Astrocyte of the hippocampus (primary cell): ENCODE data around the gene E4F1.

ENCODE experiments used
- DNase-seq: peaks from one replicate; pipeline ENCODE4 v3.0.0; 2011; ENCODE audit warnings: low read depth, low spot score

Gene E4F1

DNA sequence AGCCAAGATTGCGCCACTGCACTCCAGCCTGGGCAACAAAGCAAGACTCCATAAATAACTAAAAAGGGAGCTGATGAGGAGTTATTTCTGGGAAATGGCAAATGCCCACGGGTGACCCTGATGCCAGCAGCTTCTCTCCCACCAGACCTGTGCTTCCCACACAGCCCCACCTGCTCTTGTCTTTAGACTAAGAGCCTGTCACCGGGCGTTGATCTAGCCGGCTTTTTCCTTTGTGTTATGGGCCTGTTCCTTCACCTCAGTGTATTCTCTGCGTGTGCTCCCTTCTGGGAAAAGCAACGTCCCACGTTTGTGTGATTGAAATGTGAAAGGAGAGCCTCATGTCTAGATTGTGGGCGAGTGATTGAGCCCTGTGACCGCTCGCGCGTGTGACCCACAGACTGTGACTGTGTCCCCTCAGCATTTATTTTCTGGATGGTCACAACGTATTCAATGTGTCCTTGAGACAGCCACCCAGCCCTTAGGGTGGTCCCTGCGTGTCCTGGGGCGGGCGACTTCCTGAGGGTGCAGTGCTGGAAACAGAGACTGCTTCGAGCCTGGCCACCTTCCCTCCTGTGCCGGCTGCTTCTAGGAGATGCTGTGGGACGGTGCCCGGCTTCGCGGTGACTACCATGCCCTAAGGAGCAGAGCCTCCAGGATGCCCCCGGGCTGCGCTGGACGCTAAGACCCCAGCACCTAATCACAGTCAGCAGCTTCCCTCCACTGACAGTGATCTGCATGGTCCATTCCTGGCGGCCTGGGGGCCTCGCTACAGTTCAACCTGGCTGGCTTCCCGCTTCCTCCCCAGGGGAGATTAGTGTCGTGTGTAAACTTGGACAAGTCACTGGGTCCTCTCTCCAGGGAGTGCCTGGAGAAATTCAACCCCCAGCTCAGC is 52.3 kb downstream of the E4F1 start:
- DNase-seq = no peak

DNA sequence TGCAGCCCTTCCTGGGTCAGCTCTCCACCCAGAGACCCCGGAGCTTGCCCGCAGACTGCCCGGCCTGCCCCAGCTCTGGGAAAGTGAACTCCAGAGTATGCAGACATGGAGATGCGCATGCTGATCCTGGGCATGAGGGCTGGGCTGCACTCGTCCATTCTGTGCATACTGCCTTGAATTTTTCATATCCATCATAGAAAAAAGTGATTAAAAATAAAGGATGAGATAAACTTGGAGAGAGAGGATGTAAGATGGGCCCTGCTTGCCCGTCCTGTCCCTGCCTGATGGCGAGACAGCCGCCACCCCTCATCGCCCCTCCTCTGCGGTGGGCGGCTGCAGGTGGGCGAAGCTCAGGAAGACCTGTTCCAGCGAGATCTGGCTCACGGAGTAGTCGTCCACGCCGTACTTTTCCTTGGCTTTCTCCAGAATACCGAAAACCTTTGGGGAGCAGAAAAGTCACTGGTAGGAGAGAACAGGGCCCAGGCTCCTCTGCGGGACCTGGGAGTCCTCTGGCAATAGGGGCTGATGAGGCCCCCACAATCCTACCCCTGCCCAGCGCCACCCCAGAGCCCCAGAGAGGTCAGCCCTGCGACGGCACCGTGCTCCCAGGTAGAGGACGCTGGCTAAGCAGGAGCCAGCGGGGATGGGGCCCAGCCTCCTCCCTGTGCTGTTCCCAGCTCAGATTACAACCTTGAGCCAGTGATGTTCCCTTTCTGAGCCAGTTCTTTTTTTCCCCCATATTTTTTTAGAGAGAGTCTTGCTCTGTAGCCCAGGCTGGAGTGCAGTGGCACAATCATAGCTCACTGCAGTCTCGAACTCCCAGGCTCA is 53.2 kb downstream of the E4F1 start:
- DNase-seq = no peak

DNA sequence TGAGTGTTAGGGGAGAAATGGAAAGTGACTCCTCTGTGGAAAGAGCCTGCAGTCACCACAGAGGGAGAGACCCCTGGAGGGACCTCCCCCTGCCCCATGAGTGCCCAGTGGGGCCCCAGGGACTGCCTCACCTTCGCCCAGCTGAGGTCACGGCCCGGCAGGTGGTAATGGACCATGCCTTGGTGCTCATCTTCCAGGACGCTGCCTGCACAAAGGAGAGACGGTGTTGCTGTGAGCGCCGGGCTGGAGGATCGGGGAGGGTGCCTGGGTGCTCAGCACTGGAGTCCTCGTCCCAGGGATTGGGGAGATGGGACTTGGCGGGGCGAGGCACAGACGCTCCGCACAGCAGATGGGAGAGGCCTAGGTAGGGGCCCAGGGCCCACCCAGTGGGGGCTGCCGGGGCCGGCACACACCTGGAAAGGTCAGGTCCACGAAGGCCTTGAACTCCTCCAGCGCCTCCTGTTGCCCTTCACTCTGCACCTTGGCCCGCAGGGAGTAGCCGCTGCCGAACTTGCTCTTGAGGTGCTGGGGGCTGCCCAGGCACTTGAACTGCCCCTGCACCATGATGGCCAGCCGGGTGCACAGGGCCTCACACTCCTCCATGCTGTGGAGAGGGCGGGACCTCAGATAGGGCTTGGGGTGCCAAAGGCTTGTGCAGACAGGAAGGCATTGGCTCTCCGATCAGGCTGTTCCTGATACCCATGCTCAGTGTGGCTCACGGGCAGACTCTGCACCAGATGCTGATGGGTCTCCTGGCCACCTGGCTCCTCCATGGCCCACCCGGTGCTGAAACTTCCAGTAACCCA is 54.3 kb downstream of the E4F1 start:
- DNase-seq = no peak

GRCh38 chr16:2278272-2278608 is 54.8 kb downstream of the E4F1 start:
- DNase-seq = no peak

DNA sequence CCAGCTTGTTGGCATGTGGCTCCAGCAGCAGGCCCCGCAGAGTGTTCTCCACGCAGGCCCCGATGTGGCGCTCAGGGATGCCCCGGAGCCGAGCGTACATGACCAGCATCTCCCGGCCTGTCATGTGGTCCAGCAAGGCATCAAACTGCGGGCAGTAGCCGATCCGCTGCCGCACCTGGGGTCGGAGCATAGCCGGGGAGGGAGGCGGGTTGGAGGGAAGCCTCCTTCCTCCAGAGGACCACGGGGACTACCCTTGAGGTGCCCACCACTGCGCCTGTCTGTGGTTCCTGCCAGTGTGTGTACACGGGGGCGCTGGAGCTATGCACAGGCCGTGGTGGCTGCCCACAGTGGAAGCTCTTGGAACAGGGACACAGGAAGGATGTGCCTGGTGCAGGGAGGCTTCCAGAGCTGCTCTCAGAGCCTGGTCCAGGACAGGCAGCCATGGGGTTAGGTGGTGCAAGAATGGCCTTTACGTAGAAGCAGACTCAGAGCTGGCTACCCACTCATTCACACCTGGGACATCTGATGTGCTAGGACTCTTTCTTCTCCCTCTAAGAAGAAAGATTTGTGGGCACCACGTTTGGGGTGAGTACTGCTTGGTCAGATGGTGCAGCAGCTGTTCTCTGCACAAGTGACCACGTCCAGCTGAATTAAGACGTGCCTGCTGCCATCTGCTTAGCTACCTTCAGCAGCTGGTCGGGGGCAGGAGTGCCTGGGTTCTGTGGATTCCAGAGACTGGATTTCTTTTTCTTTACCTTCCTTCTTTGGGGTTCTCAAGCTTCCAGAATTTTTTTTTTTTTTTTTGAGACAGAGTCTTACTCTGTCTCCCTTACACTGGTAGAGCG is 55.8 kb downstream of the E4F1 start:
- DNase-seq = no peak

- no peak for DNase-seq
Measured at GRCh38 chr16:2280461-2280860, 57.1 kb downstream of the E4F1 start.

DNA sequence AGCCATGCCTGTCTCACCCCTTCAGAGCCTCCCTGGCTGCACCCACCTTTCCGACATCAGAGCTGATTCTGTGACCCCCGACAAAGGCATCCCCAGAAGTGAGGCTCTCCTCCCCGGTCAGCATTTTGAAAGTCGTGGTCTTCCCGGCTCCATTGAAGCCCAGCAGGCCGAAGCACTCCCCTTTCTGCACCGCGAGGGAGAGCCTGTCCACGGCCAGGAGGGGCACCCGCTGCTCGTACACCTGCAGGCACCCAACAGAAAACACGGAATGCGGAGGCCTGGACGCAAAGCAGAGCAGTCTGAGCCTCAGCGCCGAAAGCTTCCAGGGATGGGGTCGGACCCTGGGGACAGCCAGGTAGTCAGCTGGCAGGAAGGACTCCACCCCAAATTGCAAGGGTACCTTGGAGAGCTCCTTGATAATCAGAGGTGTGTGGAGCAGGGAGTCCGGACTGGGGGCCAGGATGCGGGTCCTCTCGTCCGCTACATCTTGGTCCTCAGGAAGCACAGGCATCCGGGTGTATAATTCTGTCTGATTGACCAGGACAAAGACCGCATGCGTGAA is 57.7 kb downstream of the E4F1 start:
- no peak for DNase-seq

DNA sequence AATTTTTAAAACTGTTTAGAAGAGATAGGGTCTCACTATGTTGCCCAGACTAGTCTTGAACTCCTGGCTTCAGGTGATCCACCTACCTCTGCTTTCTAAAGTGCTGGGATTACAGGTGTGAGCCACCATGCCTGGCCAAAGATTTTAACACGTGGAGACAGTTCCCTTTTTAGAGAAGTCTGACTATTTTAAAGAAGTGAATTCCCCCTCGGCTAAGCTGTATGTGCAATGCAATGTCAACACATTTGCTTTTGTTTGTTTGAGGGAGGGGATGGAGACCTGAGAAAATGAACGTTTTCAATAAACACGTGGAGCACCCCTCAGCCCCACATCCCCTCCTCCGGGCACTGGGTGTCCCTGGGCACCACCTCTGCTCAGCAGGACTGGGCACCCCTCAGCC is 58.9 kb downstream of the E4F1 start:
- DNase-seq = no peak

DNA sequence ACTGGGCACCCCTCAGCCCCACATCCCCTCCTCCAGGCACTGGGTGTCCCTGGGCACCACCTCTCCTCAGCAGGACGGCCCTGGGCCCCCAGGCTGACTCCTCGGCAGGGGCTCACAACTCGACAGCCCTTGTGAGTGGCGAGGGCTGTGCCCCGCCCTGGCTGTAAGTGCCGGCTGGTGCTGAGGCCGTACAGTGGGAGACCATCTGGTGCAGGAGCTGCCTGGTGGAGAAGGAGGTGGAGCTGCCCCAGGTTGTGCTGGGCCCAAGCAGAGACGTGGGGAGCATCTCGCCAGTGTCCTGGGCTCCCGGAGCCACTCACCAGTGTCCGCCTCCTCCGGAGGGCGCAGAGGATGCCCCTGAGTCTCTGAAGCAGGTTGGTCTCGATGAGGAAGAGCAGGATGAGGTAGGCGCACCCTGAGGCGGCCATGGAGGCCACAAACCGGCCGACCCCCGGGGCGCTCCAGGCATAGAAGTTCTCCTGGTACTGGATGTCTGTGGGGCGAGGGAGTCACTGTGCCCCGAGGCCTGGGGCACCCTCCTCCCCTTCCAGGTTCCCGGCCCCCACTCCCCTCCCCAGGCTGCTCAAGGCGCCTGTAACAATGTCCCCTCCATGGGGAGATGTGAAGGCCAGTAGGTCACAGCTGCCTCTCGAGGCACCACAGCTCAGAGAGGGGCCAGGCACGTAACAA is 59.6 kb downstream of the E4F1 start:
- DNase-seq = no peak

- DNase-seq = no peak
Measured at GRCh38 chr16:2284001-2284770, 60.8 kb downstream of the E4F1 start.

DNA sequence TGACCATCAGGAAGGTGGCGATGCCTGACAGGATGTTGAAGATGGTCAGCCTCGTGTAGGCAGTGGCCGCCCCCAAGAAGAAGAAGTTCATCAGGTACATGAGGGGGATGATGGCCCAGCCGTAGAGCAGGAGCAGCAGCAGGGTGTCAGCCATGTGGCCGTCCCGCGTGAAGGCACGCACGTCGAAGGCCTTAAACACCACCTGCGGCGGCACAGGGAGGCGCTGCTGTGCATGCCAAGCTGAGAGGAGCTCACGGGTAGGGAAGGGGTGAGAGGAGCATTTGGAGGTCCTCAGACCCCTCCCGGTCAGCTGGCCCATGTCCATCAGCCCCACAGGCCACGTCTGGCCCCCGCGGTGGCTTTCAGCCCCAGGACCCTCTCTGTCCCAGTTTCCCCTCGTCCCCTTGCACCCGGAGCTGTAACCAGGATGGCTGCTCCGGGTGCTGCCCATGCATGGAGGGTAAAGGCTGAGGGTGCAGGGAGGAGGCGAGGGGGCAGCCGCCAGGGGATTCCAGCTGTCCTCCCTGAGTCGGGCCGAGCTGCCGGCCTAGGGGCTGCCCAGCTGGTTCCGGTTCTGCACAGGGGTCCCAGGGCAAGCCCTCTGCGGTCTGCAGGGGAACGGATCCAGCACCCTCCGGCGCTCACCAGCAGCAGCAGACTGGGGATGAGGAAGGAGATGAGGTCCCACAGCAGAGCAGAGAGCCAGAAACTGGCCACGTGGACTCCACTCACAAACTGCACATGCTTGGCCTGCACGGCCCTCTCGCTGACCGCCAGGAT is 61.6 kb downstream of the E4F1 start:
- DNase-seq = no peak
